NCI-H2081 treated with DMSO at 0.1 percent for 48 hours (cell line): Measurements from ENCODE around the gene CEP63.
"Not testable (repeated sequence)": the region's sequence is repeated elsewhere in the genome, so short reads cannot be mapped to it uniquely, and the experiment has no call there.

Experiments used
- DNase-seq: peaks from one replicate; lab custom pipeline; 2025; lab: John Stamatoyannopoulos, UW

CEP63 gene

GRCh38 chr3:134516905-134517304 lies 31.0 kb downstream of the CEP63 start:
- no peak for DNase-seq

GRCh38 chr3:134517791-134518190 lies 31.9 kb downstream of the CEP63 start:
- DNase-seq, result no peak

- DNase-seq, result no peak
These were observed 36.7 kb downstream of the CEP63 start for GRCh38 chr3:134522541-134522940.

GRCh38 chr3:134525293-134525692 lies 39.4 kb downstream of the CEP63 start:
- DNase-seq, result no peak

GRCh38 chr3:134526319-134526718 lies 40.5 kb downstream of the CEP63 start:
- no peak for DNase-seq

- no peak for DNase-seq
These were observed 41.2 kb downstream of the CEP63 start for GRCh38 chr3:134527037-134527436.

- no peak for DNase-seq
These were observed 41.8 kb downstream of the CEP63 start for GRCh38 chr3:134527538-134528186.

- no peak for DNase-seq
These were observed 47.6 kb downstream of the CEP63 start for GRCh38 chr3:134533493-134533892.

GRCh38 chr3:134535186-134535970 lies 49.5 kb downstream of the CEP63 start:
- no peak for DNase-seq

- no peak for DNase-seq
These were observed 50.9 kb downstream of the CEP63 start for GRCh38 chr3:134536781-134537180.

GRCh38 chr3:134542287-134542958 lies 56.6 kb downstream of the CEP63 start:
- no peak for DNase-seq

GRCh38 chr3:134543113-134543512 lies 57.3 kb downstream of the CEP63 start:
- no peak for DNase-seq

GRCh38 chr3:134544316-134544715 lies 58.5 kb downstream of the CEP63 start:
- no peak for DNase-seq

GRCh38 chr3:134544783-134545182 lies 58.9 kb downstream of the CEP63 start:
- not testable (repeated sequence) for DNase-seq

GRCh38 chr3:134545818-134546217 lies 60.0 kb downstream of the CEP63 start:
- no peak for DNase-seq

GRCh38 chr3:134552784-134553183 lies 66.9 kb downstream of the CEP63 start:
- DNase-seq, result no peak

GRCh38 chr3:134559591-134559990 lies 73.7 kb downstream of the CEP63 start:
- DNase-seq, result no peak

GRCh38 chr3:134562055-134562454 lies 76.2 kb downstream of the CEP63 start:
- DNase-seq, result no peak

GRCh38 chr3:134563601-134564000 lies 77.7 kb downstream of the CEP63 start:
- no peak for DNase-seq

- no peak for DNase-seq
These were observed 79.1 kb downstream of the CEP63 start for GRCh38 chr3:134564991-134565390.

GRCh38 chr3:134567605-134568004 lies 81.7 kb downstream of the CEP63 start:
- no peak for DNase-seq

GRCh38 chr3:134568790-134569189 lies 82.9 kb downstream of the CEP63 start:
- DNase-seq, result no peak

- DNase-seq, result not testable (repeated sequence)
These were observed 84.0 kb downstream of the CEP63 start for GRCh38 chr3:134569899-134570298.
